Measurements from ENCODE around the gene SMIM35.

- no peak for TF ChIP-seq POLR2A (IDR thresholded peaks at IDR 0.05)
- no peak for TF ChIP-seq CTCF (IDR thresholded peaks at IDR 0.05)
Observed at GRCh38 chr11:118105657-118106305, 19.0 kb upstream of the SMIM35 start.
